Activated CD4-positive, alpha-beta T cell treated with anti-CD3 and anti-CD28 coated beads, Interleukin-2, amount 10 ng/mL, durations not matched to agents 7 days and 5 days (primary cell): ENCODE data around the gene TGFB1. TPM values are rescaled to one million over a fixed set of nuclear protein-coding genes. Genes with fewer than 3 reads are reported as not detected.
"Not testable (repeated sequence)": the region's sequence is repeated elsewhere in the genome, so short reads cannot be mapped to it uniquely, and the experiment has no call there.

Experiments used
- CTCF ChIA-PET: fragments of 350-600 bp; sonication (Branson Sonifier 250); formaldehyde crosslinking; loops from one replicate; lab custom pipeline; 2021; ENCODE audit warnings: antibody characterized with exemption; lab: Charles Lee
- POLR2A ChIA-PET: fragments of 350-600 bp; sonication (Branson Sonifier 250); formaldehyde crosslinking; loops from one replicate; lab custom pipeline; 2021; ENCODE audit warnings: antibody characterized with exemption; lab: Charles Lee
- DNase-seq: peaks from one replicate; pipeline ENCODE4 v3.0.0-alpha.2; 2020
- H3K27ac Mint-ChIP-seq: one replicate; pipeline ENCODE4 v1.8.0; 2021; ENCODE audit warnings: mild to moderate bottlenecking, moderate library complexity, mixed read lengths
- H3K27me3 Mint-ChIP-seq: one replicate; pipeline ENCODE4 v1.8.0; 2021; ENCODE audit warnings: mixed read lengths
- H3K36me3 Mint-ChIP-seq: one replicate; pipeline ENCODE4 v1.8.0; 2021; ENCODE audit warnings: low read depth, mixed read lengths
- H3K4me1 Mint-ChIP-seq: one replicate; pipeline ENCODE4 v1.8.0; 2021; ENCODE audit warnings: mixed read lengths
- H3K4me3 Mint-ChIP-seq: one replicate; pipeline ENCODE4 v1.8.0; 2021; ENCODE audit warnings: mild to moderate bottlenecking, moderate library complexity, mixed read lengths
- H3K9me3 Mint-ChIP-seq: one replicate; pipeline ENCODE4 v1.8.0; 2021; ENCODE audit warnings: mixed read lengths
- total RNA-seq, 2 experiments: library from RNA; stranded (reverse); gene quantifications; one replicate each; pipeline ENCODE4 v1.2.3, GENCODE V29; 2021

The TGFB1 gene
- total RNA-seq, 2 experiments from 2014 or later: 194 TPM

- Mint-ChIP-seq H3K27me3 (no peaks in the 10 kb centered on the region), H3K4me1 (peaks cover 99% of the 10 kb centered on the region), H3K27ac (peak overlapping the region; percentile 94), H3K9me3 (no peaks in the 10 kb centered on the region), H3K36me3 (peaks cover 85% of the 10 kb centered on the region), H3K4me3 (peak overlapping the region; percentile 78)
- ChIA-PET POLR2A (interaction anchor here (1.4 kb wide), 1 partner anchor 40 kb away, joined by 7 read pairs; the partner anchor contains the start of gene HNRNPUL1), CTCF (interaction anchor here (1.2 to 3.9 kb wide), 4 partner anchors 10 to 669 kb away, joined by 3 to 30 read pairs (median 4); partner anchors contain the start of gene HNRNPUL1)
- no peak for DNase-seq
Observed at GRCh38 chr19:41303954-41304353, 49.8 kb downstream of the TGFB1 start.

DNA sequence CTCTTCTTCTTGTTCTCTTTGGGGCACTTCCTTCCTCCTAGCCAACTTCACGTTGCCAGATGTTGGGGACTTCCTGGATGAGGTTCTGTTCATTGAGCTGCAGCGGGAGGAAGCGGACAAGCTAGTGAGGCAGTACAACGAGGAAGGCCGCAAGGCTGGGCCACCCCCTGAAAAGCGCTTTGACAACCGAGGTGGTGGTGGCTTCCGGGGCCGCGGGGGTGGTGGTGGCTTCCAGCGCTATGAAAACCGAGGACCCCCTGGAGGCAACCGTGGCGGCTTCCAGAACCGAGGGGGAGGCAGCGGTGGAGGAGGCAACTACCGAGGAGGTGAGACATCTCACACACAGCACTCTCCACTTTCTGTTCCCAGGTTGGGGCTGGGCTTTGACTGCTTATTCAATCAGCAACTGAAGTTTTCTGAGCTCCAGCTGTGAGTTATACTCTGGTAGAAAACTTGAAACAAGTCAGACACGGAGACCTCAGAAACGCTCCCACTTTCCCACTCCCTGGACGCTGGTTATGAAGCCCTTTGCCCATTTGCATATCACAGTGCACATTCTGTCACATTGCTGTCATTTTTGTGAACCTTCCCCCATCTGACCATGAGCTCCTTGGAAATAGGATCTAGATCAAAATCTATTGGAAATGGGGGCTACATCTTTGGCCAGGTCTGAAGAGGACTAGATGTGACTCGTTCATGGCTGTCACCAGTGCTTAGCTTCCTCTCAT is 50.9 kb downstream of the TGFB1 start:
- peak overlapping the region; percentile 94 for H3K27ac Mint-ChIP-seq
- POLR2A ChIA-PET: interaction anchor here (0.7 to 1.4 kb wide), 3 partner anchors 11 to 79 kb away, joined by 4 to 7 read pairs (median 4); partner anchors contain the start of gene HNRNPUL1
- H3K4me1 Mint-ChIP-seq: peaks cover 98% of the 10 kb centered on the region
- no peaks in the 10 kb centered on the region for H3K9me3 Mint-ChIP-seq
- H3K27me3 Mint-ChIP-seq: no peaks in the 10 kb centered on the region
- peak overlapping the region; percentile 78 for H3K4me3 Mint-ChIP-seq
- CTCF ChIA-PET: interaction anchor here (0.5 to 3.9 kb wide), 13 partner anchors 9 to 668 kb away, joined by 3 to 30 read pairs (median 4); partner anchors contain the start of gene HNRNPUL1
- peaks cover 91% of the 10 kb centered on the region for H3K36me3 Mint-ChIP-seq
- DNase-seq: peak; percentile 61

DNA sequence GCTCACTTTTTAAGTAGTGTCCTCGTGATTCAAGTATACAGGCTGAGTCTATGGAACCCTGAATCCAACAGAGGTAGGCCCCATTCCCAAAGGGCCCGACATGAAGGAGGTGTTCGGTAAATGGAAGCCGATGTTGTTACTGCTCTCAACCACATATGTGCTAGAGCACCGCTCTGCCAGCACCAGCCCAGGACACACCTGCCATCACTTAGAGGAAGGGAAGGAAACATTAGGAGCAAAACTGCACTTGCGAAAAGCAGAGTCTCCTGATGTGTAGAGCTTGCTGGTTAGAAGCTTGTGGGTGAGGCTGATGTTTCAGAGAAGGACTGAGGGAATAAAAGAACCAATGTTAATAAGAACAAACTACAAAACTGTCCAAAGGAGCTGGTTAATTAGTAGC is 53.2 kb downstream of the TGFB1 start:
- Mint-ChIP-seq H3K9me3 (no peaks in the 10 kb centered on the region), H3K27ac (peak overlapping the region; percentile 71), H3K27me3 (no peaks in the 10 kb centered on the region), H3K4me3 (no peak overlapping the region), H3K4me1 (peaks cover 99% of the 10 kb centered on the region), H3K36me3 (peaks cover 91% of the 10 kb centered on the region)
- ChIA-PET CTCF (interaction anchor here (0.6 to 3.9 kb wide), 5 partner anchors 9 to 96 kb away, joined by 3 to 30 read pairs (median 5); partner anchors contain the start of gene HNRNPUL1), POLR2A (no interaction called here)
- no peak for DNase-seq

DNA sequence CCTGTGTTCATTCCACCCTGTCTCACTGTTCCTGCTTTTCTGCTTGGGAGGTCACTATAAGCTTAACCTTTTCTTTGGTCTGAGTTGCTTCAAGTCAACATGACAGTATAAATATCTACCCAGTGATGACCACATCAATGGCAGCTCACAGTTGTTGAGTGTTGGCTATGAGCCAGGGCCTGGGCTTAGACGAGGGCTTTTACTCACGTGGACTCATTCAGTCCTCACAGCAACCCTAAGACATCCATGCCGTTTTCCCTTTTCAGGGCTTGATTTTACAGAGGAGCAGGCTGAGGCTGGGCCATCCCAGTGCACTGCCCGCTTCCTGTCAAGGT is 54.0 kb downstream of the TGFB1 start:
- DNase-seq: peak; percentile 42
- POLR2A ChIA-PET: no interaction called here
- no peak overlapping the region for H3K4me3 Mint-ChIP-seq
- peaks cover 91% of the 10 kb centered on the region for H3K36me3 Mint-ChIP-seq
- no peaks in the 10 kb centered on the region for H3K9me3 Mint-ChIP-seq
- H3K27me3 Mint-ChIP-seq: no peaks in the 10 kb centered on the region
- CTCF ChIA-PET: interaction anchor here (1.4 to 2.7 kb wide), 2 partner anchors 9 to 52 kb away, joined by 5 to 14 read pairs; no protein-coding TSS in a partner anchor
- H3K27ac Mint-ChIP-seq: peak overlapping the region; percentile 71
- H3K4me1 Mint-ChIP-seq: peaks cover 99% of the 10 kb centered on the region

GRCh38 chr19:41299046-41299754 is 54.5 kb downstream of the TGFB1 start:
- Mint-ChIP-seq H3K36me3 (peaks cover 91% of the 10 kb centered on the region), H3K9me3 (no peaks in the 10 kb centered on the region), H3K4me1 (peaks cover 97% of the 10 kb centered on the region), H3K4me3 (no peak overlapping the region), H3K27me3 (no peaks in the 10 kb centered on the region), H3K27ac (peak overlapping the region; percentile 71)
- ChIA-PET CTCF (interaction anchor here (0.5 to 2.7 kb wide), 4 partner anchors 9 to 95 kb away, joined by 3 to 14 read pairs (median 4); no protein-coding TSS in a partner anchor), POLR2A (no interaction called here)
- no peak for DNase-seq

- no peaks in the 10 kb centered on the region for H3K27me3 Mint-ChIP-seq
- no peak overlapping the region for H3K4me3 Mint-ChIP-seq
- H3K36me3 Mint-ChIP-seq: peaks cover 91% of the 10 kb centered on the region
- no peaks in the 10 kb centered on the region for H3K9me3 Mint-ChIP-seq
- POLR2A ChIA-PET: interaction anchor here (0.7 kb wide), 1 partner anchor 855 kb away, joined by 3 read pairs; no protein-coding TSS in a partner anchor
- peaks cover 89% of the 10 kb centered on the region for H3K4me1 Mint-ChIP-seq
- CTCF ChIA-PET: interaction anchor here (0.8 to 2.7 kb wide), 6 partner anchors 10 to 71 kb away, joined by 3 to 14 read pairs (median 4); no protein-coding TSS in a partner anchor
- peak overlapping the region; percentile 76 for H3K27ac Mint-ChIP-seq
- DNase-seq: no peak
Observed at GRCh38 chr19:41298348-41298964, 55.3 kb downstream of the TGFB1 start.

DNA sequence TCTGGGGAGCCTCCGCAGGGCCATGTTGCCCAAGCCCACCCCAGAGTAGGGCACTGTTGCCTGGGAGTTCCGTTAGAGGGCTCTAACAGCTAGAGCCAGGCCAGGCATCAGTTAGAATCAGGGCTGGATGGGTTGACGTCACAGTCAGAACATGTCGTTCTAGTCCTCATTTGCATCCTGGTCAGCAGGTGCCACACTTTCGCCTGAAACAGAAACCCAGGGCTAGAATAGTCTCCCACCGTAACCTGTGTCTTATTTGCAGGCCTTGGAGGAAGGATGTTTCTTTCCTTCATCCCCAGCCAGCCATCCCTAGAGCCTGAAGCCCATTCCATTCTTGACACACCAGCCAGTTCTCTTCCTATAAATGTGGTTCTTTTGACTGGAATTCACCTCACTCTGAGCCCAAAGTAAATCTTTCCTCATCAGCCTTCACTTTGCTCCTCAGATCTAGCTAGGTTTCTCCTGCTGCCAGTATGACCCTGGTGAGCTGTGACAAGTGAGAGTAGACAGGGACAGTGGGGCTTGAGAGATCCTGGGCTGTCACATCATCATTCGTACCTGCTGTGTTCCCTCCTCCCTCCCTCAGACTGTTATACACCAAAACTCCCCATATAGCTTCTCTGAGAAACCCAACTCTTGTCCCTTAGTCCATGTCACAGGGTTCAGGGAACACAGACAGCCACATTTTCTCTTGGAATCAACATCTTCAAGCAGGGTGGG is 55.9 kb downstream of the TGFB1 start:
- Mint-ChIP-seq H3K27me3 (no peaks in the 10 kb centered on the region), H3K4me1 (peaks cover 82% of the 10 kb centered on the region), H3K36me3 (peaks cover 87% of the 10 kb centered on the region), H3K9me3 (no peaks in the 10 kb centered on the region), H3K27ac (peak overlapping the region; percentile 76), H3K4me3 (no peak overlapping the region)
- no peak for DNase-seq
- ChIA-PET CTCF (interaction anchor here (0.6 to 2.7 kb wide), 6 partner anchors 10 to 72 kb away, joined by 3 to 14 read pairs (median 4); no protein-coding TSS in a partner anchor), POLR2A (interaction anchor here (0.7 kb wide), 1 partner anchor 855 kb away, joined by 3 read pairs; no protein-coding TSS in a partner anchor)

DNA sequence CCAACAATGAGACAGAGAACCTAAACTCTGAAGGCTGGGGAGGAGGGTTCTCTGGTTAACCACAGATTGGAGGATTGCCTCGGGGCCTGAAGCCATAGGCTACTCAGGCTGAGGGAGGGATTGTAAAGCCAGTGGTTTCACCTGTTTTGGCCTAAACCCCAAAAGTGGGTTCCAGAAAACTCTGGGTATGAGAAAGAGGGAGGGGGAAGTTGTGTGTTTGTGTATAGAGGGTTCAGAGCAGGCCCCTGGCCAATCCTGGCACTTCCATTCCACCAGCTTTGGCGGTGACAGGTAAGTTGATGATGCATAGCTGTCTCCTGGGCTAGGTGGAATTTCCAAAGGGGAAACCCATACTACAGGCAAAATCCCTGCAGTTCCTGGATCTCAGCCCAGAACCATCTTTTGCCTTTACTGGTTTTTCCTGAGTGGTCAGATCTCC is 57.3 kb downstream of the TGFB1 start:
- ChIA-PET POLR2A (interaction anchor here (0.5 kb wide), 1 partner anchor 10 kb away, joined by 3 read pairs; no protein-coding TSS in a partner anchor), CTCF (interaction anchor here (0.6 kb wide), 1 partner anchor 12 kb away, joined by 4 read pairs; no protein-coding TSS in a partner anchor)
- H3K4me1 Mint-ChIP-seq: peaks cover 69% of the 10 kb centered on the region
- no peak overlapping the region for H3K4me3 Mint-ChIP-seq
- H3K27me3 Mint-ChIP-seq: no peaks in the 10 kb centered on the region
- no peaks in the 10 kb centered on the region for H3K9me3 Mint-ChIP-seq
- DNase-seq: no peak
- peaks cover 84% of the 10 kb centered on the region for H3K36me3 Mint-ChIP-seq
- H3K27ac Mint-ChIP-seq: peak overlapping the region; percentile 76

GRCh38 chr19:41295499-41295898 is 58.2 kb downstream of the TGFB1 start:
- CTCF ChIA-PET: interaction anchor here (0.8 to 1.1 kb wide), 4 partner anchors 10 to 23 kb away, joined by 3 read pairs; no protein-coding TSS in a partner anchor
- no peak for DNase-seq
- Mint-ChIP-seq H3K27ac (no peak overlapping the region), H3K27me3 (no peaks in the 10 kb centered on the region), H3K4me3 (no peak overlapping the region), H3K36me3 (peaks cover 84% of the 10 kb centered on the region), H3K4me1 (peaks cover 60% of the 10 kb centered on the region), H3K9me3 (no peaks in the 10 kb centered on the region)
- POLR2A ChIA-PET: no interaction called here

DNA sequence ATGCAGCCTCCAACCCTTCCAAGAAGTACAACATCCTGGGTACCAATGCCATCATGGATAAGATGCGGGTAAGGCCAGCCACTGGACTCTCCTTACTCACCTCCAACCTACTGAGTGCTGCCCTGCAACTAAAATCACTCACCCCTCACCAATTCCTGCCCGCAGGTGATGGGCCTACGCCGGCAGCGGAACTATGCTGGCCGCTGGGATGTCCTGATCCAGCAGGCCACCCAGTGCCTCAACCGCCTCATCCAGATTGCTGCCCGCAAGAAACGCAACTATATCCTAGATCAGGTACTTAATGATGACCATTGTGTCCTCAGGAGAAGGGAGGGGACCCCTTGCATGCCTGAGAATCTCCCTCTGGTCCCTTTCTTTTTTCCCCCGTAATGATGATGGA is 59.3 kb downstream of the TGFB1 start:
- Mint-ChIP-seq H3K27ac (no peak overlapping the region), H3K27me3 (no peaks in the 10 kb centered on the region), H3K36me3 (peaks cover 78% of the 10 kb centered on the region), H3K4me3 (no peak overlapping the region), H3K9me3 (no peaks in the 10 kb centered on the region), H3K4me1 (peaks cover 48% of the 10 kb centered on the region)
- DNase-seq: no peak
- ChIA-PET POLR2A (no interaction called here), CTCF (interaction anchor here (0.8 to 1.1 kb wide), 5 partner anchors 9 to 89 kb away, joined by 3 to 4 read pairs (median 3); no protein-coding TSS in a partner anchor)

DNA sequence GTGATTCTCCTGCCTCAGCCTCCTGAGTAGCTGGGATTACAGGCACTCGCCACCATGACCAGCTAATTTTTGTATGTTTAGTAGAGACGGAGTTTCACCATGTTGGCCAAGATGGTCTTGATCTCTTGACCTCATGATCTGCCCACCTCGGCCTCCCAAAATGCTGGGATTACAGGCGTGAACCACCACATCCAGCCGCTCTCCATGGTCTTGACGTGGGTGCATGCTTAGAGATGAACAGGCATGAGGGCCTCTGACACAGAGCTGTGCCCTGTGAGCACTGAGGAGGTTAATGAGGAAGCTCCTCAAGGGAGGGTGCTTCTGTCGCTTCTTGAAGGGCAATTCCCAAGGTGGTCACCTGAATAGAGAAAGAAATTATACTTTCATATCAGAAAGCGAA is 63.9 kb downstream of the TGFB1 start:
- H3K27me3 Mint-ChIP-seq, H3K4me3 Mint-ChIP-seq, DNase-seq, H3K9me3 Mint-ChIP-seq, H3K4me1 Mint-ChIP-seq, CTCF ChIA-PET, H3K27ac Mint-ChIP-seq: not testable (repeated sequence)
- POLR2A ChIA-PET: interaction anchor here (0.7 kb wide), 1 partner anchor 66 kb away, joined by 3 read pairs; no protein-coding TSS in a partner anchor
- peaks cover 63% of the 10 kb centered on the region for H3K36me3 Mint-ChIP-seq
